HepG2 (cell line): ENCODE data around the gene MT1M. TPM values are rescaled to one million over a fixed set of nuclear protein-coding genes. Genes with fewer than 3 reads are reported as not detected.
A peak's percentile ranks its signal among the peaks of the same experiment; 100 is the strongest.

Experiments
- DZIP1 ChIP-seq: sonication (generic); formaldehyde crosslinking; IDR thresholded peaks from 2 replicates; pipeline ENCODE4 v1.5.0; 2020; ENCODE audit warnings: mild to moderate bottlenecking, missing genetic modification reagents
- E2F5 ChIP-seq: sonication (generic); formaldehyde crosslinking; conservative IDR thresholded peaks from 2 replicates; pipeline ENCODE4 v1.4.0; 2020; ENCODE audit warnings: missing genetic modification reagents
- ERF ChIP-seq: IDR thresholded peaks from 2 replicates; pipeline ENCODE4 v1.6.1; 2018; ENCODE audit warnings: missing biosample characterization, missing genetic modification reagents
- FOSL2 ChIP-seq: sonication (generic); formaldehyde crosslinking; IDR thresholded peaks from 2 replicates; pipeline ENCODE4 v1.4.0; 2020; ENCODE audit warnings: missing genetic modification reagents
- FOXA1 ChIP-seq, 2 experiments: fragments of 450-650 bp in 1 of 2; sonication (generic) in 1 of 2; formaldehyde crosslinking in 1 of 2; IDR thresholded peaks; 2 replicates each; pipeline versions ENCODE4 v1.4.0 to v1.6.1; 2016 to 2020; ENCODE audit warnings: missing genetic modification reagents in 1 of 2
- HNRNPL ChIP-seq: fragments of 200-400 bp; formaldehyde crosslinking; IDR thresholded peaks from 2 replicates; pipeline ENCODE4 v1.6.1; 2017; ENCODE audit warnings: mild to moderate bottlenecking, low read depth, low read length
- POLR2AphosphoS5 ChIP-seq: IDR thresholded peaks from 2 replicates; pipeline ENCODE4 v1.6.1; 2012; ENCODE audit warnings: low read depth, low read length
- REST ChIP-seq, 2 experiments: IDR thresholded peaks; 2 replicates each; pipeline ENCODE4 v1.6.1; 2011 to 2012; ENCODE audit warnings: low read length in 2 of 2, borderline replicate concordance in 1 of 2, low read depth in 1 of 2, mild to moderate bottlenecking in 1 of 2, moderate library complexity in 1 of 2
- RNF219 ChIP-seq: sonication (generic); formaldehyde crosslinking; IDR thresholded peaks from 2 replicates; pipeline ENCODE4 v1.5.0; 2020; ENCODE audit warnings: mild to moderate bottlenecking, missing genetic modification reagents
- SMYD3 ChIP-seq: sonication (generic); formaldehyde crosslinking; IDR thresholded peaks from 2 replicates; pipeline ENCODE4 v1.8.1; 2023; ENCODE audit warnings: mild to moderate bottlenecking, missing genetic modification reagents
- SRY ChIP-seq: sonication (generic); formaldehyde crosslinking; IDR thresholded peaks from 2 replicates; pipeline ENCODE4 v1.8.0; 2022; ENCODE audit warnings: mild to moderate bottlenecking, missing genetic modification reagents
- YEATS4 ChIP-seq: sonication (generic); formaldehyde crosslinking; IDR thresholded peaks from 2 replicates; pipeline ENCODE4 v1.4.0; 2020; ENCODE audit warnings: missing genetic modification reagents, borderline replicate concordance
- ZBTB26 ChIP-seq: IDR thresholded peaks from 2 replicates; pipeline ENCODE4 v1.6.1; 2016; ENCODE audit warnings: missing compliant biosample characterization, missing genetic modification reagents, borderline replicate concordance
- ZNF691 ChIP-seq: sonication (generic); formaldehyde crosslinking; IDR thresholded peaks from 2 replicates; pipeline ENCODE4 v1.4.0; 2020; ENCODE audit warnings: missing genetic modification reagents, low read depth, mild to moderate bottlenecking, borderline replicate concordance
- polyA plus RNA-seq, 8 experiments: library from polyadenylated mRNA; depleted of rRNA in 3 of 8; stranded (reverse) in 7 of 8; unstranded in 1 of 8; fragments of >200 nt; fragmentation: Illumina TruSeq in 4 of 8; extraction: Trizol in 4 of 8; gene quantifications; 2 replicates each; pipeline versions ENCODE4 v1.2.1 to v1.2.3, GENCODE V29; 2011 to 2016; ENCODE audit warnings: low read depth in 4 of 8, missing spikeins in 1 of 8, mixed read lengths in 1 of 8; ENCODE audit not compliant: insufficient read depth in 1 of 8
- total RNA-seq, 5 experiments: library from RNA; depleted of rRNA; stranded (reverse); fragments of >200 nt; fragmentation: Illumina TruSeq; extraction: Trizol; gene quantifications; 2 replicates each; pipeline ENCODE4 v1.2.3, GENCODE V29; 2016; ENCODE audit warnings: low read depth in 1 of 5
- TF ChIP-seq, protein P1 (sequence below): sonication (generic); formaldehyde crosslinking; IDR thresholded peaks from 2 replicates; pipeline ENCODE4 v1.4.0; 2020; ENCODE audit warnings: mild to moderate bottlenecking, missing genetic modification reagents

The MT1M gene
- total and polyA plus RNA-seq, 2 of the 13 experiments (the other 11 are each of a cell fraction or from before 2014, with no cell fraction given) = 4.6 TPM; not detected in 1

- TF ChIP-seq ZNF691 (CRISPR knock-in tag) (no peak), HNRNPL (no peak), FOSL2 (CRISPR knock-in tag) (0 out of 2 replicates have a peak, but pooled peaks have one; percentile 17), ZBTB26 (no peak), RNF219 (no peak), SMYD3 (CRISPR knock-in tag) (no peak), POLR2AphosphoS5 (no peak), SRY (CRISPR knock-in tag) (0 out of 2 replicates have a peak, but pooled peaks have one; percentile 42), ERF (CRISPR knock-in tag) (peak; percentile 50; the same call in 1 of the 2 replicates), REST (IDR thresholded peaks at IDR 0.05; ENCODE audit: borderline replicate concordance in 1 of 2, low read depth in 1 of 2, low read length in 2 of 2) (no peak), E2F5 (CRISPR knock-in tag) (no peak), YEATS4 (no peak), FOXA1 (IDR thresholded peaks at IDR 0.05) (no peak), FOXA1 (CRISPR knock-in tag; IDR thresholded peaks at IDR 0.05) (no peak), DZIP1 (CRISPR knock-in tag) (0 out of 2 replicates have a peak, but pooled peaks have one; percentile 68)
- TF ChIP-seq, protein P1, sequence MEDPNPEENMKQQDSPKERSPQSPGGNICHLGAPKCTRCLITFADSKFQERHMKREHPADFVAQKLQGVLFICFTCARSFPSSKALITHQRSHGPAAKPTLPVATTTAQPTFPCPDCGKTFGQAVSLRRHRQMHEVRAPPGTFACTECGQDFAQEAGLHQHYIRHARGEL (CRISPR knock-in tag) = no peak
Observed at GRCh38 chr16:56637814-56638750, 5.6 kb downstream of the MT1M start, which contains the start of gene MT1A (continued).
